ENCODE measurements around the gene TMEM30A.

TMEM30A gene

DNA sequence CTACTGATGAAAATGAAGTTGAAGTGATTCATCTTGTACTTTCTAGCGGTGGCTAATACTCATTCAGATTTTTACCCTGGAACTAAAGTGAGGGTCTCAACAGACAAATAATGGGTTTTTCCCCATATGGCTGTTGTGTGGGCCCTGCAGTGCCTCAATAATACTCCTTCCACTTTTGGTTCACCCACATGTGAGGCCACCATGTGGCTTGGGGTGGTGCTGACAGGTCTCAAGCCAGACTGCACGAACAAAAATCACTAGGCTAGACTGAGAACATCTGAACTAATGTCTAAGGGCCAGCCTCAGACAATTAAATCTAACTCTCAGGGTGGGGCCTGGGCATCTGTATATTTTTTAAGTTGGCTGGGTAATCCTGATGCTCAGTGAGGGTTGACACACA is 70.9 kb downstream of the TMEM30A start:
- no peak for DNase-seq (ENCODE audit: low read depth)

DNA sequence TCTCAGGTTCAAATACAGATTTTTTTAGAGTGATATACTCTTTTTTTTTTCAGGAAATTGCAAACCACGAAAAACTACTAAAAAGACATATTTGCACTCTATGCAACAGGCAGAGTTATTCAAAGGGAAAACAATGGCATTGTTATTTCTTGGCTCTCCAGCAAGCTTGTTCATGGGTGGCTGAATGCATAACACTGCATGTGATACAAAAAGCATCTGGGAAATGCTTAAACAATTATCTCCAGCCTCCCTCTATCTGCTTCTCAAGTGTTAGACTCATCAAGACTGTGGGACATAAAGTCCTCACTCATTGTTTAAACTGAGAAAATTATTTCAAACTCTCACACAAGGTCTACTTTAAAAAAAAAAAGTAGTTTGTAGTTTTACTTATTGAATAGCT is 71.5 kb downstream of the TMEM30A start:
- no peak for DNase-seq (ENCODE audit: low read depth)

DNA sequence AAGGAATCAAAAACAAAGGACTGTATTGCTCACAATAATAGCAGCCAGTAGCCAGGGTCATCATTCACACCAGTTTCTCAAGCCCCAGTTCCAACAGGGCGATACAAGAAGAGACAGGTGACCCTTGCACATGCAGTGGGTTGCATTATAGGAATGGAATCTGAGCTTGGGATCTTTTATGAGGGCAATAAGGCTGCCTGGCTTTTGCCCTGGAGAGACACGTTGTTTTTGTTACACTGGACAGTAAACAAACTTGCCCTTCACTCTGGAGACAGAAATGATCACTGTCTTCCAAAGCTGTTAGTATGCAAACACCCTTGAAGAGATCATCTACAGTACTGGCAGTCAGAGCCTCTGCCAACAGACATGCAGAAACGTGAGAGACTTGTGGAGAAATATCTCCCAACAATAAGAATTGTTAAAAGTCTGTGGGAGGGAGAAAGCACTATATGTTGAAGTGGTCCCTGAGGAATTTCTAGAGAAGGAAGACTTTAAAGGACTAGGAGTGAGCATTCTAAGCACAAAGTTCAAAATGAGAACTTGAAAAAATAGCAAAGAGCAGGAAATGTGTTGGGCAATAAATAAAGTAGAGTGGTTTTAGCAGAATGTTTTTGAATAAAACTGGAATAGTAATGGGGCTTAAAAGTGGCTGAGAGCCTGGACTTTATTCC is 72.5 kb downstream of the TMEM30A start:
- DNase-seq (ENCODE audit: low read depth): no peak

DNA sequence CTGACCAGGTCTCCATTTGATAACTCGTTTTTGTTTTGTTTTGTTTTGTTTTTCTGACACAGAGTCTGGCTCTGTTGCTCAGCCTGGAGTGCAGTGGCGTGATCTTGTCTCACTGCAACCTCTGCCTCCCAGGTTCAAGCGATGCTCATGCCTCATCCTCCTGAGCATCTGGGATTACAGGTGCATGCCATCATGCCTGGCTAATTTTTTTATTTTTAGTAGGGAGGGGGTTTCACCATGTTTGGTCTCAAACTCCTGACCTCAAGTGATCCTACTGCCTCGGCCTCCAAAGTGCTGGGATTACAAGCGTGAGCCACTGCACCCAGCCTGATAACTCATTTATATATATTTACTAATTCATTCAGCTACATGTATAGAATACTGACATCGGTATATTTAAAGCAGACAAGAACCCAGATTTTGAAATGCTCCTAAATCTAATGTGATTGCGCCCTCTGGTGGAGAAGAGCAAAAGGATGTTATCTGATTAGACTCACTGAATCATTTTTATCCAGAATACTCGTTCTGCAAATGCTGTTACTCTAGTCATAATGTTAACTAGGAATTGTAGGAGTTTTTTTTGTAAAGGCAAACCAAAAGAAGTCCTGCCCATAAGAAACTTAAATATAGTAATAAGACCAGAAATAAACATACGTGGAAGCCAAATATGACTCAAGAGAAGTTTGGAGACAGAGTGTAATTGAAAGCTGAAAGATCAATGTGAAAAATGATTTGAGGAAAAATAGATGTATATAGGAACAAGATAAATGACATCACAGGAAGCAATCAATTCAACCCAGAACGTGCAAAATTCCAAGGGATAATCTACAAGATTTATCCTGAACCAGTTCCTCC is 73.5 kb downstream of the TMEM30A start:
- DNase-seq (ENCODE audit: low read depth): no peak

DNA sequence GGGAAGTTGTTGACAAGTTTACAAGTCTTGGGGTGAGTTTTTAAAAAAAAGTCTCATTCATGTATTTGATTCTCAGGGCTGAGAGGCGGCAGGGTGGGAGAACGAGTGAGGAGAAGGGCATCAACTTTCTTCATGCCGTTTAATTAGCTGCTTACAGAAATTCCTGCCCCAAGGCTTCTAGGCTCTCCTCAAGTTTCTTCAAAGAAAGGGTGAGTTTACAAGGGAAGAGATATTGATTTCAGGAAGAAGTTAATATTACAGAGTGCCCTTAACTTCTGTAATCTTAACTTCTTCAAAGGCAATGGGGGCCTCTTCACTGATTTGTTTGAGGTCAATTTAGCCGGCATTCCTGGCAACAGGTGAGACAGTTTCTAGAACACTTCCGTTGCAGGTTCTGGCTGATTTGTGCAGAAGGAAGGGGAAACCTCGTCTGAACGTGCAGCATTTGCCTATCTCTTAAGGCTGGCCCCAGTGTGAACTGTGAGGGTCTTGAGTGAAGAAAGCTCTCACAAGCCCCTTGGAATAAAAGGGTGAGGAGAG is 75.3 kb downstream of the TMEM30A start:
- DNase-seq (ENCODE audit: low read depth): no peak

DNA sequence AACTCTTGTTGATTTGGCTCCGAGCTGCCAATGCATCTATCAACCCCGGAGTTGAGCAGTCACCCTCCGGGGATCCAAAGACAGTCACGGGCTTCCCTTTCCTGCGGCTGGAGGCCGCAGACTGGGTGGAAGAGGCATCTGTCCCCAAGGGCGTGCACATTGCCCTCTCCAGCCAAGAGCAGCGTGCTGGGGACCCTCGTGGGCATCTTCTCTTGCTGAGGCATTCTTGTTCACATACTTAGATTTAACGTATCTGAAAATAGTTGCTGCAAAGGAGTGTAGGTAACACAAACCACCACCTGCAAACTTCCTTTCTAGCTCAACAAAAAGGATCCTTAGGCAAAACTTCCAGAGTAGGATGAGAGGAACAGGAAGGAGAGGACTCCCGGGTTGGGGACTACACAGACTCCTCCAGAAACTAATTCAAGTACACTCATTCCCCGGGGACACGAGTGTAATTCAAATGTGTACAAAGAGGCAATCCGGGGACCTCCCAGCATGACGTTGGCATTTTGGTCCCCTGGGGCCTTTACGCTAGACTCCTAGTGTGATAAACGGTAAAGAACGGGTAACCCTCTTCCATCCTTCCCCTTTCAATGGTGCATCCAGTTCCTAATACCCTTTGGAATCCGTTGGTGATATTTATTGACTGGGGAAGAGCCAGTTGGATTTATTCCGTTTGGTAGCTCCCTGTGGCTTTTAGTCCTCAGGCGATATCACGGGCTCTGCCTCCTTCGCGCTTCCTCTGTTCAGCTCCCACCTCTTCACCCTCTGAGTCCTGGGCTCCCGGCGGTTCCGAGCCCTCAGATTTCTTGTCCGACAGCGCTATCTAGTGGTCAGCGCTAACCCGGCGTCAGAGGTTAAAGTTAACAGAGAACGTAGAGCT is 76.1 kb downstream of the TMEM30A start:
- DNase-seq (ENCODE audit: low read depth): peak; percentile 66

DNA sequence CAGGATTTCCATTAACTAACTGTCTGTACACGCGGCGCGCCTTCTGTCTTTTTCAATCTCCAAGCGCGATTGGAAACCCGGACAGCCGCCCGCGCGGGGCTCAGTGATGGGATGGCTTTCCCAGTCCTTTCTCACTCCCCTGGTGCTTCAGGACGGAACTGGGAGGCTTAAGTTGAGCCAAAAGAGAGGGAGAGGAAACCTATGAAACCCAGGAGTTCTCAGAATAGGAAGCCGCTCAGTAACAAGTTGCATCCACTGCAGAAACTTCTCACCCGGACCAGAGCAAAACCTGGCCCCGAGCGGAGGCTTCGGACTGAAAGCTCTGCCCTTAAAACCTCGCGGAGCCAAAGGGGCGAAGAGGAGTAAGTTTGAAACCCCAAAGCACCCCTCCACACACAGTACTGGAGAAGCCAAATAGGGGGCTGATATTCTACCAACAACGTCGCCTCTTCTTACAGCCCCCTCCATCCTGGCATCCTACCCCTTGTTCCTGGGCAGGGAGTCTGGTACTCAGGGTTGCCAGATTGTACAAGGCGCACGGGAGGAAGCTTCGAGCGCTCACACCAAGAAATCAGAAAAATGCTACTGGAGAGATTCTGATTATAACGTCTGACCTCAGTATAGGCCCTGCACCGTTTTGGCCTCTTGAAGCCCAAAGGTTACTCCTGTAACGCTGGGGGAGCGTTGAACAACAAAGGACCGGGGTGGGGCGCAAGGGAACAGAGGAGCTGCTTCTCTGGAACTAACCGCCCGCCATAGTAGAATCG is 77.8 kb downstream of the TMEM30A start:
- DNase-seq (ENCODE audit: low read depth): no peak

DNA sequence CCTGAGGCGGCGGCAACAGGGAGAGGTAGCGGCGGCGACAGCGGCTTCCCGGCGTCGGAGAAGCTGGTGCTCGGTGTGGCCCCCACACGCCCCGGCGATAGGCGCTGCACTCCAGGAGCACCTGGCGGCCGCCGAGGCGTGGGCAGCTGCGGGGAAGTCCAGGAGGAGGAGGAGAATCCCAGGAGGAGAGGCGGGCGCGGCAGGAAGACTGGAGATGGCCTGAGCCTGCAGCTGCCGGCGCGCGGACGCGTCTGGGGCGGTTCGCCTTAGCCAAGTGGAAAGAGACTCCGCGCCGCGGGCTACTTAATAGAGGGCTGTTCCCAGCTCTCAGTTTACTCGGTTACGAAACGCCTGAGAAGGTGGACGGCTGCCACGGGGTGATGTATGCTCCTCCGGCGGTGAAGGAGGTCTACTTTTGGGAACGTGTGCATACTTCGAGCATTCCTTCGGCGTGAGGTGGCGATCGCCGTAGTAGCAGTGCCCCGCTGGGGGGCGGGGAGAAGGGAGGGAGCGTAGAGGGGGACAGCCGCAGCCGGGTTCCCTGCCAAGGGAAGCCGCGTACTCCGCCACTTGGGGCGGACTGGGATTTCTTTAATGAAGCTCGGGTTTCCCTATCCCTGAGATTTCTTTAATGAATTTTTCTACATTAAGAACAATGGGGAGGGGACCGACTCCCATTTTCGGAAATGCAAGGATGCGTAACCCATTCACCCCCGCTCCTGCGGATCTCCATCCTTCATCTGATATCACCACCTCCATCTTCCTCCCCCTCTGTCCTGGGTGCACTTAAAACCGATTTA is 78.6 kb downstream of the TMEM30A start, which contains the start of gene COL12A1:
Gene COL12A1, minus strand, starts transcription at position 278 of the 800 bp plus-strand sequence. CDS start 3,261 bp downstream, outside the sequence.
- no peak for DNase-seq (ENCODE audit: low read depth)

DNA sequence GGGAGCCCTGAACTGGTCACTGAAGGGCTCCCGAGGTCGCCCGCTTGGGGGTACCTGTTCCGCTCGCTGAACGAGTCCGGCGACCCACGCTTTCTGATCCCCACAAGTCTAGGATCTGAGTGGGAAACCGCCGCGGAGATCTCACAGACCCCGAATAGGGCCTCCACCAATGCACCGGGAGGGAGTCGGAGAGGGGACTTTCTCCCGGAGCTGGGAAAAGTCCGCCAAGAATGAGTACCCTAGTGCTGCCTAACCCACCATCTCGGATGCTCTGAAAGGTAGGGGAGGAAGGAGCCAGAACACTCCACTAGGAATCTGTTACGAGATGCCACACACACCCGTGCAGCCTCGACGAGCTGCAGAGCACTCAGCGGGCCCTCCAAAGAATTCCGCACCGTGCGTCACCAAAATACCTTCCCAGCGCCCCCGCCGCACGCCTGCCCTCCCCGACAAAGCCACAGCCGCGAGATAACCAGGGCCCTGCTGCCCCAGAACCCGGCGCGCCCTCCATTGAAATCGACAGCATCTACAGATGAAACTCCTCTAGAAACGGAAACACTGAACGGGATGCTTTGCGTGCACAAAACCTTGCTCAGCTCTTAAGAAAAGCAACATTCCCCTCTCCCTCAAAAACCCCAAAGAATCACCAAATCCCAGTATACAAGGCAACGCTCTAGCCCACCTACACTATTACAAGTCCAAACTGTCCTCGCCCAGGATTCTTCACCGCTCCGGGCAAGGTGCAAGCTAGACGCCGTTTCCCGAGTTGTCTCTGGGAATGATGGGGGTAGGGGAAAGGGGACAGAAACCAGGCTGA is 79.4 kb downstream of the TMEM30A start:
- DNase-seq (ENCODE audit: low read depth): no peak

DNA sequence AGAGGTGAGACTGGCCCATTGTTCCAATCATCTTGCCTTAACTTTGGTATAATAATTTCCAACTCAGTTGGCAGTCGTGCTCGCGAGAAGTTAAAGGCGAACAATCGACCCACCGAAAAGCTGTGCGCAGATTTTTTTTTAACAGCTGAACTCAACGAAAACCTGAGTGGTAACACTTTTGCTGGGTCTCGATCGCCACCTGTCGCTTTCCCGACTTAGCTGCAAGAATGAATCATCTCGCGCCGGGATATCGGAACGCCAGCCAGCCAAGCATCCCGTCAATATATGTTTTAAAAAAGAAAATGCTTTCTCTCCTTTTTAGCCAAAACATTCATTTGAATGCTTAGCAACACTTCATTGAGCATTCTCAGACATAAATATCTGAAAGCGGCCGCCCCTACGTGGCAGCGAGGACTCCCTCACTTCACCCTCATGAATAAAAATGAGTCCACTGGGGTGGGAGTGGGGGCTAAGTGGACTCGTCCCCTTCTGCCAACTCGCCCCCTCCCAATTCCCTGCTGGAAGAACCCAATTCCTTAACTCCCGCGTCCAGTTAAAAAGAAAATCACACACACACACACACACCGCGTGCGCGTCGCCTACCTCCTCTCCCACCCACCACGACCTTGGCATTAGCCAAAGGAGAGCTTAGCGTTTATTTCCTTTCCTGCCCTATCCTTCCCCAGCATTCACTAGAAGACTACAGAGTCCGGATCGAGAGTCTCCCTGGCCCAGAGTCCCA is 80.2 kb downstream of the TMEM30A start:
- no peak for DNase-seq (ENCODE audit: low read depth)

DNA sequence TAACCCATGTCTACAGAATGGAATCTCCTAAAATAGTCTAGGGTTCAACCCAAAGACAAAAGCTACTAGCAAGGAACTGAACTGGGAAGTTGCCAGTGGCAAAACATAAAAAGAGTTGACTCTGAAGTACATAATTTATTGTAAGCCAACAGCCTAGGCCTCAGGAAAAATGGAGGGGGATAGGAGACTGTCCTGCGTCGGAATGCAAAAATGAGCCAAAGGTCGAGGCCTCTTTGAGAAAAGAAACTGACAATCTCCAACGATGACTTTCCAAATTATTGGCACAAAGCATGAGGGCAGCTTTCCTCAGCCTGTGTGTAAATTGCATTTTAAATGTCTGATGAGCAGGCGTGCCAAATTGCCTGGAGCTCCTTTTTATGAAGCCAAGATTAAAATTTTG is 80.9 kb downstream of the TMEM30A start:
- DNase-seq (ENCODE audit: low read depth): no peak
